Spinal cord (tissue), 10 donors: ENCODE measurements around the gene OLFM1. TPM values are rescaled to one million over a fixed set of nuclear protein-coding genes. Genes with fewer than 3 reads are reported as not detected.
"Not testable (repeated sequence)": the region's sequence is repeated elsewhere in the genome, so short reads cannot be mapped to it uniquely, and the experiment has no call there.

ENCODE experiments used
- DNase-seq, 6 donors: peaks; one replicate each; pipeline versions ENCODE4 v3.0.0 to v3.0.0-alpha.2; 2013 to 2015; ENCODE audit warnings: low spot score in 6 of 6, low read depth in 4 of 6
- H3K27ac ChIP-seq: one replicate; pipeline ENCODE4 v1.5.1; 2013; ENCODE audit warnings: low read depth, low read length, control low read depth
- H3K27me3 ChIP-seq: one replicate; pipeline ENCODE4 v1.6.1; 2013; ENCODE audit warnings: low read length; ENCODE audit not compliant: control insufficient read depth, insufficient read depth
- H3K36me3 ChIP-seq: one replicate; pipeline ENCODE4 v1.6.1; 2013; ENCODE audit warnings: low read length; ENCODE audit not compliant: control insufficient read depth, insufficient read depth
- H3K4me1 ChIP-seq: one replicate; pipeline ENCODE4 v1.6.1; 2013; ENCODE audit warnings: low read length; ENCODE audit not compliant: control insufficient read depth, insufficient read depth
- H3K4me3 ChIP-seq: one replicate; pipeline ENCODE4 v1.5.1; 2013; ENCODE audit warnings: low read depth, low read length, control low read depth
- H3K9me3 ChIP-seq: one replicate; pipeline ENCODE4 v1.6.1; 2013; ENCODE audit warnings: low read length; ENCODE audit not compliant: control insufficient read depth, insufficient read depth
- WGBS: methylation state at CpG from one replicate; pipeline ENCODE4 v1.1.5; 2013; ENCODE audit warnings: missing lambda C conversion rate; ENCODE audit not compliant: insufficient coverage; 5-methylcytosine and 5-hydroxymethylcytosine counted together
- polyA plus RNA-seq, 2 donors: library from polyadenylated mRNA; unstranded; fragments of 120-200 nt; gene quantifications; one replicate each; pipeline ENCODE4 v1.2.1, GENCODE V29; 2013; ENCODE audit not compliant: insufficient read length in 2 of 2
- total RNA-seq, 2 donors: library from RNA; depleted of rRNA in 1 of 2; stranded (reverse); fragments of 120-200 nt in 1 of 2; fragments of >200 nt in 1 of 2; gene quantifications; one replicate each; pipeline versions ENCODE4 v1.2.3 to v1.2.4, GENCODE V29; 2013 to 2014
- donor health status: healthy.

The OLFM1 gene
- total and polyA plus RNA-seq, 4 donors: 52.5 to 321 (median 205) TPM

DNA sequence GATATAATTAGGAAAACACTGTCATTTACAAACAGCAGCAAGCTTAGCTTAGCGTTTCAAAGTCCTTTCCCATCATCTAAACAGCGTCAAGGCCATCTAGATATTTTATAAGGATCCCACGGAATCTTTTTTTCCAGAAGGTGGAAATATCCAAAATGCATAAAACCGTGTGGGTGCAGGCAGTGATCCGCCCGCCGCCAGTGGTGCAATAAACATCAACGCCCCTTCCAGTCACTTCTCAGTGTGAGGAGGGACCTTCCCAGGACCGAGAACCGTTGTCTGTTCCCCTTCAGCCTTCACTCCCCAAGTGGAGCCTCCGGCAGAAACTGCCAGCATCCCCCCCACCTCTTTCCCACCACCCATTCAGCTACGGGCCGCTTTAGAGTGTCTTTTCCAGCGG lies 22.9 kb downstream of the OLFM1 start:
- DNase-seq: no peak
- Histone ChIP-seq H3K4me3 (no peak overlapping the region), H3K27ac (no peak overlapping the region), H3K9me3 (no peaks in the 10 kb centered on the region), H3K36me3 (peaks cover 72% of the 10 kb centered on the region), H3K4me1 (peaks cover 18% of the 10 kb centered on the region), H3K27me3 (peaks cover 2% of the 10 kb centered on the region)
- 52% methylated on average over 10 of the region's 14 CpGs for WGBS

- H3K27ac ChIP-seq, H3K4me3 ChIP-seq, DNase-seq, H3K27me3 ChIP-seq, H3K9me3 ChIP-seq: not testable (repeated sequence)
- WGBS: 85% methylated on average over 9 of the region's 12 CpGs
- peaks cover 60% of the 10 kb centered on the region for H3K36me3 ChIP-seq
- peaks cover 30% of the 10 kb centered on the region for H3K4me1 ChIP-seq
Measured at GRCh38 chr9:135111600-135111999, 24.1 kb downstream of the OLFM1 start.

GRCh38 chr9:135116371-135116770 lies 28.9 kb downstream of the OLFM1 start:
- H3K4me3 ChIP-seq: no peak overlapping the region
- peaks cover 53% of the 10 kb centered on the region for H3K36me3 ChIP-seq
- H3K4me1 ChIP-seq: peaks cover 23% of the 10 kb centered on the region
- no peaks in the 10 kb centered on the region for H3K9me3 ChIP-seq
- H3K27me3 ChIP-seq: no peaks in the 10 kb centered on the region
- no peak overlapping the region for H3K27ac ChIP-seq
- no peak for DNase-seq
- 92% methylated on average over 3 of the region's 4 CpGs for WGBS

DNA sequence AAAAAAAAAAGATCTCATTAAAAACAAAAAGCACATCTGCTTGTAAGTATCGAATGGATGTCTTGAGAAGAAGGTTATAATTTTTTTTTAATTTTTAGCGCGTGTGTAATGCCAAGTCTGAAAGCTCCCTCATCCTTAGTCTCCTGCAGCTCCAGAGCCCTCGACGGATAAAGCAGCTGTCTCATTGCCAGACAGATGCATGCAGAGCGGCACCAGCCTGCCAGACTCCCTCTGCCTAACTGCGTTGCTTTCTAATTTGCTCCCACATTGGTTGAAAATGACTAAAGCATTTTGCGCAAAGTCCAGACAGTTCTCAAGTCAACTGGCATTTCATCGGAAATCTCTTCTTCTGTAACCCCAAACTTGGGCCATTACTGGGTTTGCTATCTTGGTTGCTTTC lies 29.4 kb downstream of the OLFM1 start:
- H3K4me3 ChIP-seq: no peak overlapping the region
- 41% methylated on average over 7 of the region's 9 CpGs for WGBS
- no peaks in the 10 kb centered on the region for H3K27me3 ChIP-seq
- peak in 2 of 6 donors; percentile 57 to 92 for DNase-seq
- peaks cover 54% of the 10 kb centered on the region for H3K36me3 ChIP-seq
- no peaks in the 10 kb centered on the region for H3K9me3 ChIP-seq
- no peak overlapping the region for H3K27ac ChIP-seq
- H3K4me1 ChIP-seq: peaks cover 23% of the 10 kb centered on the region

DNA sequence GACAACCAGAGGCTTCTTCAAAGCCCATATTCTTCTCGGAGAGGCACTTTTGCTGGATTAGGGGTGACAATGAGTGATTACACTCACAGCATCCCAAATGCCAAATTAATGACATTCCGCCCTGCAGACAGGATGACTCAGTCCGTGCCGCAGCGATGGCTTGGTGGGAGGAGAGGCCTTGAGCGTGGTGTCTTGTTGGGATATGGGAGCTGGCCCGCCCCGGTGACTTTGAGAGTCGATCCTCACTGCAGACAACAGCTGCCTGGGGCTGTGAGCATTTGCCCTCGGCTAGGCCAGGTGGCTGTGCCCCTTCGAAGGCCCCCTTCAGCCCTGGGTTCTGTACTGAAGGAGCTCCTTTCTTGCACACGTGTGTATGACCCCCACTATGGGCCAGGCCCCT lies 29.8 kb downstream of the OLFM1 start:
- Histone ChIP-seq H3K4me1 (peaks cover 26% of the 10 kb centered on the region), H3K4me3 (no peak overlapping the region)

DNA sequence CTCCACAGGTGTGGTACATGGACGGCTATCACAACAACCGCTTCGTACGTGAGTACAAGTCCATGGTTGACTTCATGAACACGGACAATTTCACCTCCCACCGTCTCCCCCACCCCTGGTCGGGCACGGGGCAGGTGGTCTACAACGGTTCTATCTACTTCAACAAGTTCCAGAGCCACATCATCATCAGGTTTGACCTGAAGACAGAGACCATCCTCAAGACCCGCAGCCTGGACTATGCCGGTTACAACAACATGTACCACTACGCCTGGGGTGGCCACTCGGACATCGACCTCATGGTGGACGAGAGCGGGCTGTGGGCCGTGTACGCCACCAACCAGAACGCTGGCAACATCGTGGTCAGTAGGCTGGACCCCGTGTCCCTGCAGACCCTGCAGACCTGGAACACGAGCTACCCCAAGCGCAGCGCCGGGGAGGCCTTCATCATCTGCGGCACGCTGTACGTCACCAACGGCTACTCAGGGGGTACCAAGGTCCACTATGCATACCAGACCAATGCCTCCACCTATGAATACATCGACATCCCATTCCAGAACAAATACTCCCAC lies 32.1 kb downstream of the OLFM1 start:
- Histone ChIP-seq H3K9me3 (no peaks in the 10 kb centered on the region), H3K27ac (no peak overlapping the region), H3K4me3 (no peak overlapping the region), H3K36me3 (peaks cover 40% of the 10 kb centered on the region), H3K4me1 (peaks cover 40% of the 10 kb centered on the region), H3K27me3 (no peaks in the 10 kb centered on the region)
- WGBS: 96% methylated on average over 30 of the region's 30 CpGs
- no peak for DNase-seq

More for the DNA sequence above, 29.8 kb downstream of the OLFM1 start:
- H3K27me3 ChIP-seq: no peaks in the 10 kb centered on the region
- H3K9me3 ChIP-seq: no peaks in the 10 kb centered on the region
- DNase-seq: no peak
- no peak overlapping the region for H3K27ac ChIP-seq
- peaks cover 56% of the 10 kb centered on the region for H3K36me3 ChIP-seq
- WGBS: 70% methylated on average over 10 of the region's 12 CpGs

GRCh38 chr9:135120249-135120648 lies 32.8 kb downstream of the OLFM1 start:
- H3K36me3 ChIP-seq: peaks cover 34% of the 10 kb centered on the region
- H3K4me1 ChIP-seq: peaks cover 38% of the 10 kb centered on the region
- no peaks in the 10 kb centered on the region for H3K27me3 ChIP-seq
- no peaks in the 10 kb centered on the region for H3K9me3 ChIP-seq
- 96% methylated on average over 22 of the region's 23 CpGs for WGBS
- no peak for DNase-seq
- no peak overlapping the region for H3K4me3 ChIP-seq
- H3K27ac ChIP-seq: no peak overlapping the region

DNA sequence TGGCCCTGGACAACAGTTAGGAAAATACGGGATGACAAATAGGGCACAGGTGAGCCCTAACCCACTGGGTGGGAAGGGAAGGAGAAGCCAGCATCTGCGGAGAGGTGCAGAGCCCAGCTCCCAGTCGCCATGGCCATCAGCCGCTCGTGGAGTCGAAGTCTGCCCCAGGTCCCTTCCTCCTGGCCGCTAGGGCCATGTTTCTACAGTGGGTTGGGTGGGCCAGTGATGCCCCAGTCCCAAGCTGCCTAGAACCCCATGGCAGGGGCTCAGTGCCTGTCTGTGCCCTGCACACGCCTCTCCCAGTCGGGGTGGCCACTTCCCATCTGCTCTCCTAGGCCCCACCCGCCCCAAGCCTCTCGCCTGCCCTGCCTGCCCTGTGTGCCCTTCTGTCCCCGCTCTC lies 34.8 kb downstream of the OLFM1 start:
- peaks cover 31% of the 10 kb centered on the region for H3K4me1 ChIP-seq
- H3K4me3 ChIP-seq: no peak overlapping the region
- peaks cover 33% of the 10 kb centered on the region for H3K36me3 ChIP-seq
- WGBS: 94% methylated on average over 9 of the region's 12 CpGs
- no peaks in the 10 kb centered on the region for H3K9me3 ChIP-seq
- H3K27me3 ChIP-seq: no peaks in the 10 kb centered on the region
- no peak for DNase-seq
- H3K27ac ChIP-seq: no peak overlapping the region

DNA sequence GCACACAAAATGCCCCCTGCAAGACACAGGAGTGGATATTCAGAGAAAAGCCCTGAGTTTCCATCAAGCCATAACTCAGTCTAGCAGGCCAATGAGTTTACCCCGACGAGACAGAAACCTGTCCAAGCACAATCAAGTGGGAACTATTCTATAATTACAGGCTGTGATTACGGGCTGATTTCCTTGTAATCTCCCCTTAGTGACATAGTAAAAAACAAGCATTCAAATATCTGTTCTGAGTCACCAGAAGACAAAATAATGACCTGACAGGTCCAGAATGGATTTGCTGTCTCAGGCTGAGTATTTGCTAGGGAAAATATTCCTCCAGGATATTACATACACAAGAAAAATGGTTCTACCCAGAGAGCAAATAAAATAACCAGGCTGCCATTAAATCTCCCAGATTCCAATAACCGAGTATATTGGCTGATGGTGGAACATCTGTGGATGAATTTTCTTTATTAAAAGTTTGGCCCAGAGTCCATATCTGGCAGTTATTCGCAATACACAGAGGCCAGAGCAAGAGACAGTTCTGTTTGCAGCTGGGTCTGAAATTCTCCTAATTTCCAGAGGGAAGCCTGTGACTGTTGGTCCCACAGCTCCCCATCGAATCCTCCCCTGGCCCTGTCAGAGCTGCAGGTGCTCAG lies 35.8 kb downstream of the OLFM1 start:
- no peak overlapping the region for H3K4me3 ChIP-seq
- H3K4me1 ChIP-seq: peaks cover 36% of the 10 kb centered on the region
- WGBS: 92% methylated on average over 1 of the region's 6 CpGs
- no peaks in the 10 kb centered on the region for H3K9me3 ChIP-seq
- peaks cover 33% of the 10 kb centered on the region for H3K36me3 ChIP-seq
- H3K27ac ChIP-seq: no peak overlapping the region
- H3K27me3 ChIP-seq: no peaks in the 10 kb centered on the region
- peak in 1 of 6 donors; percentile 81 for DNase-seq

GRCh38 chr9:135123773-135124134 lies 36.3 kb downstream of the OLFM1 start:
- WGBS: 25% methylated on average over 5 of the region's 7 CpGs
- DNase-seq: peak in 1 of 6 donors; percentile 66

More at GRCh38 chr9:135123773-135124134, 36.3 kb downstream of the OLFM1 start:
- Histone ChIP-seq H3K9me3 (no peaks in the 10 kb centered on the region), H3K27ac (no peak overlapping the region), H3K36me3 (peaks cover 31% of the 10 kb centered on the region), H3K4me1 (peaks cover 39% of the 10 kb centered on the region), H3K27me3 (no peaks in the 10 kb centered on the region), H3K4me3 (no peak overlapping the region)
